Liver (tissue), 9 donors: ENCODE results near the gene TTC4. TPM values are rescaled to one million over a fixed set of nuclear protein-coding genes. Genes with fewer than 3 reads are reported as not detected.

Experiments
- DNase-seq: peaks from one replicate; pipeline ENCODE4 v3.0.0-alpha.2; 2017; ENCODE audit warnings: low spot score
- H3K27ac ChIP-seq, 2 donors: one replicate each; pipeline ENCODE4 v1.7.0; 2013; ENCODE audit warnings: inconsistent platforms in 2 of 2, low read length in 2 of 2, control low read depth in 1 of 2, low read depth in 1 of 2, mild to moderate bottlenecking in 1 of 2
- H3K27me3 ChIP-seq, 4 donors: one replicate each; pipeline versions ENCODE4 v1.6.1 to v1.7.0; 2013; ENCODE audit warnings: low read length in 3 of 4, inconsistent platforms in 1 of 4, mild to moderate bottlenecking in 1 of 4, moderate library complexity in 1 of 4; ENCODE audit not compliant: control insufficient read depth in 4 of 4, insufficient read depth in 4 of 4
- H3K36me3 ChIP-seq, 4 donors: one replicate each; pipeline versions ENCODE4 v1.6.1 to v1.7.0; 2013; ENCODE audit warnings: low read length in 3 of 4, mild to moderate bottlenecking in 3 of 4, low read depth in 1 of 4, moderate library complexity in 1 of 4; ENCODE audit not compliant: control insufficient read depth in 4 of 4, insufficient read depth in 3 of 4
- H3K4me1 ChIP-seq, 4 donors: one replicate each; pipeline versions ENCODE4 v1.6.1 to v1.7.0; 2013; ENCODE audit warnings: low read length in 3 of 4, mild to moderate bottlenecking in 3 of 4, moderate library complexity in 1 of 4; ENCODE audit not compliant: control insufficient read depth in 4 of 4, insufficient read depth in 4 of 4
- H3K4me3 ChIP-seq, 3 donors: one replicate each; pipeline versions ENCODE4 v1.6.1 to v1.7.0; 2013; ENCODE audit warnings: low read length in 3 of 3, control low read depth in 1 of 3, low read depth in 1 of 3, mild to moderate bottlenecking in 1 of 3
- H3K9ac ChIP-seq, 2 donors: one replicate each; pipeline ENCODE4 v1.7.0; 2013; ENCODE audit warnings: low read length in 2 of 2, mild to moderate bottlenecking in 2 of 2, moderate library complexity in 2 of 2, control low read depth in 1 of 2, low read depth in 1 of 2
- H3K9me3 ChIP-seq, 4 donors: one replicate each; pipeline versions ENCODE4 v1.6.1 to v1.7.0; 2013; ENCODE audit warnings: low read length in 3 of 4; ENCODE audit not compliant: control insufficient read depth in 4 of 4
- EGR1 ChIP-seq, 2 donors: IDR thresholded peaks; 2 replicates each; pipeline ENCODE4 v1.6.1; 2016 to 2018; ENCODE audit warnings: antibody characterized with exemption in 2 of 2, low read depth in 2 of 2
- FOXA1 ChIP-seq: IDR thresholded peaks from 2 replicates; pipeline ENCODE4 v1.6.1; 2016; ENCODE audit warnings: antibody characterized with exemption
- FOXA2 ChIP-seq: IDR thresholded peaks from 2 replicates; pipeline ENCODE4 v1.6.1; 2016; ENCODE audit warnings: antibody characterized with exemption
- GABPA ChIP-seq, 2 donors: IDR thresholded peaks in 1 of 2; conservative IDR thresholded peaks in 1 of 2; 2 replicates each; pipeline ENCODE4 v1.6.1; 2016; ENCODE audit warnings: antibody characterized with exemption in 2 of 2, mild to moderate bottlenecking in 1 of 2, moderate library complexity in 1 of 2
- HNF4A ChIP-seq, 2 donors: conservative IDR thresholded peaks; 2 replicates each; pipeline ENCODE4 v1.6.1; 2016; ENCODE audit warnings: antibody characterized with exemption in 2 of 2, mild to moderate bottlenecking in 2 of 2
- JUND ChIP-seq, 2 donors: IDR thresholded peaks; 2 replicates each; pipeline ENCODE4 v1.6.1; 2016; ENCODE audit warnings: antibody characterized with exemption in 2 of 2
- NR2F2 ChIP-seq: IDR thresholded peaks from 2 replicates; pipeline ENCODE4 v1.6.1; 2016; ENCODE audit warnings: antibody characterized with exemption
- RAD21 ChIP-seq, 2 donors: IDR thresholded peaks; 2 replicates each; pipeline ENCODE4 v1.6.1; 2016; ENCODE audit warnings: antibody characterized with exemption in 2 of 2, mild to moderate bottlenecking in 2 of 2
- RXRA ChIP-seq, 2 donors: IDR thresholded peaks; 2 replicates each; pipeline ENCODE4 v1.6.1; 2017 to 2018; ENCODE audit warnings: antibody characterized with exemption in 2 of 2, mild to moderate bottlenecking in 1 of 2
- SP1 ChIP-seq: IDR thresholded peaks from 2 replicates; pipeline ENCODE4 v1.6.1; 2018; ENCODE audit warnings: antibody characterized with exemption, mild to moderate bottlenecking
- YY1 ChIP-seq: IDR thresholded peaks from 2 replicates; pipeline ENCODE4 v1.6.1; 2016; ENCODE audit warnings: antibody characterized with exemption, mild to moderate bottlenecking
- WGBS: extraction: QIAGEN DNeasy Blood & Tissue Kit; methylation state at CpG from one replicate; pipeline ENCODE4 v1.1.7; 2013; 5-methylcytosine and 5-hydroxymethylcytosine counted together
- polyA plus RNA-seq, 2 donors: library from polyadenylated mRNA; stranded (reverse) in 1 of 2; unstranded in 1 of 2; fragments of 200-250 nt in 1 of 2; fragments of >200 nt in 1 of 2; fragmentation: Nextera tagmentation in 1 of 2; extraction: Ambion mirVana in 1 of 2; gene quantifications; one replicate each; pipeline versions ENCODE4 v1.2.1 to v1.2.3, GENCODE V29; 2013 to 2015
- total RNA-seq, 2 donors: library from RNA; depleted of rRNA; stranded (reverse); fragments of >200 nt; gene quantifications; one replicate each; pipeline ENCODE4 v1.2.3, GENCODE V29; 2014
- TF ChIP-seq, protein P1 (sequence below): IDR thresholded peaks from 2 replicates; pipeline ENCODE4 v1.6.1; 2016; ENCODE audit warnings: antibody characterized with exemption
- TF ChIP-seq, protein P2 (sequence below): IDR thresholded peaks from 2 replicates; pipeline ENCODE4 v1.6.1; 2016; ENCODE audit warnings: antibody characterized with exemption
- TF ChIP-seq, protein P3 (sequence below): fragments of 150-350 bp; IDR thresholded peaks from 2 replicates; pipeline ENCODE4 v1.5.1; 2017; ENCODE audit warnings: improper control_type of control experiment, low read depth, low read length; ENCODE audit not compliant: missing input control
- TF ChIP-seq, protein P4 (sequence below): IDR thresholded peaks from 2 replicates; pipeline ENCODE4 v1.6.1; 2016; ENCODE audit warnings: antibody characterized with exemption, mild to moderate bottlenecking
- TF ChIP-seq, protein P5 (sequence below): IDR thresholded peaks from 2 replicates; pipeline ENCODE4 v1.6.1; 2016; ENCODE audit warnings: antibody characterized with exemption
- donor health status: healthy.
- donor health status: healthy.
- donor health status: healthy.
- donor health status: healthy.
- donor health status: healthy.

TTC4 gene
- total and polyA plus RNA-seq, 4 donors: 6.9 to 10.9 (median 8.1) TPM

DNA sequence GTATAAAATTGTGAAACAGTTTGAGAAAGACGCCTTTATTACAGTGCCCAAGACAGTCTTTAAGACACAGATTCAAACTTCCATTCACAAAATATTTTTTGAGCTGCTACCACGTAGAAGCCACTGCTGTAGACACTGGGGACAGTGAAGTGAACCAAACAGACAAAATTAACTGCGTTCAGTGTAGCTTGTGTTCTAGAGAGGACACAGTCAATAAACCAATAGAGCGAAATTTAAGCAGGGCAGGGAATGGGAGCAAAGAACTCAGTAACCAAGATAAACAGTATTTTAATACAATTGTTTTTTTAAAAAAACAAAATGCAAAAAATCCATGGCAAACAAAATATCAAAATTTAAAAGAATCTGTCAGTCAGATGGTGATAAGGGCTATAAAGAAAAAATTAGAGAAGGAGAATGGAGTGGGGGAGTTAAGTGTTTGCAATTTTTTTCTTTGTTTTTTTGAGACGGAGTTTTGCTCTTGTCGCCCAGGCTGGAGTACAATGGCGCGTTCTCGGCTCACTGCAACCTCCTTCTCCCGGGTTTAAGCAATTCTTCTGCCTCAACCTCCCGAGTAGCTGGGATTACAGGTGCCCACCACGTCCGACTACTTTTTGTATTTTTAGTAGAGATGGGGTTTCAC lies 49.4 kb downstream of the TTC4 start:
- no peak for DNase-seq
- H3K4me3 ChIP-seq: peak overlapping the region in 2 of 3 donors; percentile 56 to 66
- H3K27me3 ChIP-seq: no peaks in the 10 kb centered on the region
- H3K9ac ChIP-seq: peak overlapping the region in 1 of 2 donors; percentile 50
- no peak for TF ChIP-seq FOXA2
- TF ChIP-seq, protein P1, sequence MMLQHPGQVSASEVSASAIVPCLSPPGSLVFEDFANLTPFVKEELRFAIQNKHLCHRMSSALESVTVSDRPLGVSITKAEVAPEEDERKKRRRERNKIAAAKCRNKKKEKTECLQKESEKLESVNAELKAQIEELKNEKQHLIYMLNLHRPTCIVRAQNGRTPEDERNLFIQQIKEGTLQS: no peak
- peak in 1 of 2 donors; percentile 0 for TF ChIP-seq JUND (IDR thresholded peaks at IDR 0.05)
- TF ChIP-seq, protein P2, sequence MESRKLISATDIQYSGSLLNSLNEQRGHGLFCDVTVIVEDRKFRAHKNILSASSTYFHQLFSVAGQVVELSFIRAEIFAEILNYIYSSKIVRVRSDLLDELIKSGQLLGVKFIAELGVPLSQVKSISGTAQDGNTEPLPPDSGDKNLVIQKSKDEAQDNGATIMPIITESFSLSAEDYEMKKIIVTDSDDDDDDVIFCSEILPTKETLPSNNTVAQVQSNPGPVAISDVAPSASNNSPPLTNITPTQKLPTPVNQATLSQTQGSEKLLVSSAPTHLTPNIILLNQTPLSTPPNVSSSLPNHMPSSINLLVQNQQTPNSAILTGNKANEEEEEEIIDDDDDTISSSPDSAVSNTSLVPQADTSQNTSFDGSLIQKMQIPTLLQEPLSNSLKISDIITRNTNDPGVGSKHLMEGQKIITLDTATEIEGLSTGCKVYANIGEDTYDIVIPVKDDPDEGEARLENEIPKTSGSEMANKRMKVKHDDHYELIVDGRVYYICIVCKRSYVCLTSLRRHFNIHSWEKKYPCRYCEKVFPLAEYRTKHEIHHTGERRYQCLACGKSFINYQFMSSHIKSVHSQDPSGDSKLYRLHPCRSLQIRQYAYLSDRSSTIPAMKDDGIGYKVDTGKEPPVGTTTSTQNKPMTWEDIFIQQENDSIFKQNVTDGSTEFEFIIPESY: no peak
- no peak for TF ChIP-seq FOXA1
- TF ChIP-seq GABPA (IDR thresholded peaks at IDR 0.05 in 1 of 2, conservative IDR thresholded peaks at IDR 0.05 in 1 of 2): peak in 1 of 2 donors; percentile 2
- TF ChIP-seq, protein P3, sequence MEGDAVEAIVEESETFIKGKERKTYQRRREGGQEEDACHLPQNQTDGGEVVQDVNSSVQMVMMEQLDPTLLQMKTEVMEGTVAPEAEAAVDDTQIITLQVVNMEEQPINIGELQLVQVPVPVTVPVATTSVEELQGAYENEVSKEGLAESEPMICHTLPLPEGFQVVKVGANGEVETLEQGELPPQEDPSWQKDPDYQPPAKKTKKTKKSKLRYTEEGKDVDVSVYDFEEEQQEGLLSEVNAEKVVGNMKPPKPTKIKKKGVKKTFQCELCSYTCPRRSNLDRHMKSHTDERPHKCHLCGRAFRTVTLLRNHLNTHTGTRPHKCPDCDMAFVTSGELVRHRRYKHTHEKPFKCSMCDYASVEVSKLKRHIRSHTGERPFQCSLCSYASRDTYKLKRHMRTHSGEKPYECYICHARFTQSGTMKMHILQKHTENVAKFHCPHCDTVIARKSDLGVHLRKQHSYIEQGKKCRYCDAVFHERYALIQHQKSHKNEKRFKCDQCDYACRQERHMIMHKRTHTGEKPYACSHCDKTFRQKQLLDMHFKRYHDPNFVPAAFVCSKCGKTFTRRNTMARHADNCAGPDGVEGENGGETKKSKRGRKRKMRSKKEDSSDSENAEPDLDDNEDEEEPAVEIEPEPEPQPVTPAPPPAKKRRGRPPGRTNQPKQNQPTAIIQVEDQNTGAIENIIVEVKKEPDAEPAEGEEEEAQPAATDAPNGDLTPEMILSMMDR: no peak
- TF ChIP-seq SP1: no peak
- TF ChIP-seq, protein P4, sequence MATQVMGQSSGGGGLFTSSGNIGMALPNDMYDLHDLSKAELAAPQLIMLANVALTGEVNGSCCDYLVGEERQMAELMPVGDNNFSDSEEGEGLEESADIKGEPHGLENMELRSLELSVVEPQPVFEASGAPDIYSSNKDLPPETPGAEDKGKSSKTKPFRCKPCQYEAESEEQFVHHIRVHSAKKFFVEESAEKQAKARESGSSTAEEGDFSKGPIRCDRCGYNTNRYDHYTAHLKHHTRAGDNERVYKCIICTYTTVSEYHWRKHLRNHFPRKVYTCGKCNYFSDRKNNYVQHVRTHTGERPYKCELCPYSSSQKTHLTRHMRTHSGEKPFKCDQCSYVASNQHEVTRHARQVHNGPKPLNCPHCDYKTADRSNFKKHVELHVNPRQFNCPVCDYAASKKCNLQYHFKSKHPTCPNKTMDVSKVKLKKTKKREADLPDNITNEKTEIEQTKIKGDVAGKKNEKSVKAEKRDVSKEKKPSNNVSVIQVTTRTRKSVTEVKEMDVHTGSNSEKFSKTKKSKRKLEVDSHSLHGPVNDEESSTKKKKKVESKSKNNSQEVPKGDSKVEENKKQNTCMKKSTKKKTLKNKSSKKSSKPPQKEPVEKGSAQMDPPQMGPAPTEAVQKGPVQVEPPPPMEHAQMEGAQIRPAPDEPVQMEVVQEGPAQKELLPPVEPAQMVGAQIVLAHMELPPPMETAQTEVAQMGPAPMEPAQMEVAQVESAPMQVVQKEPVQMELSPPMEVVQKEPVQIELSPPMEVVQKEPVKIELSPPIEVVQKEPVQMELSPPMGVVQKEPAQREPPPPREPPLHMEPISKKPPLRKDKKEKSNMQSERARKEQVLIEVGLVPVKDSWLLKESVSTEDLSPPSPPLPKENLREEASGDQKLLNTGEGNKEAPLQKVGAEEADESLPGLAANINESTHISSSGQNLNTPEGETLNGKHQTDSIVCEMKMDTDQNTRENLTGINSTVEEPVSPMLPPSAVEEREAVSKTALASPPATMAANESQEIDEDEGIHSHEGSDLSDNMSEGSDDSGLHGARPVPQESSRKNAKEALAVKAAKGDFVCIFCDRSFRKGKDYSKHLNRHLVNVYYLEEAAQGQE: no peak
- TF ChIP-seq HNF4A (conservative IDR thresholded peaks at IDR 0.05): no peak
- TF ChIP-seq, protein P5, sequence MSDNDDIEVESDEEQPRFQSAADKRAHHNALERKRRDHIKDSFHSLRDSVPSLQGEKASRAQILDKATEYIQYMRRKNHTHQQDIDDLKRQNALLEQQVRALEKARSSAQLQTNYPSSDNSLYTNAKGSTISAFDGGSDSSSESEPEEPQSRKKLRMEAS: no peak
- TF ChIP-seq RXRA (IDR thresholded peaks at IDR 0.05): no peak
- no peak for TF ChIP-seq YY1
- TF ChIP-seq EGR1 (IDR thresholded peaks at IDR 0.05; ENCODE audit: low read depth in 2 of 2): peak in 1 of 2 donors; percentile 12
- no peak for TF ChIP-seq NR2F2
- no peak for TF ChIP-seq RAD21 (IDR thresholded peaks at IDR 0.05)
- peak overlapping the region; percentile 49 to 52 for H3K27ac ChIP-seq
- no peaks in the 10 kb centered on the region for H3K36me3 ChIP-seq
- peaks cover 0 to 15% (median 9%) of the 10 kb centered on the region in 4 donors for H3K4me1 ChIP-seq
- no peaks in the 10 kb centered on the region for H3K9me3 ChIP-seq
- WGBS: 61% methylated on average over 13 of the region's 13 CpGs
